Measurements from ENCODE around the gene PRICKLE2.

GRCh38 chr3:64064804-64065203 lies 160.5 kb downstream of the PRICKLE2 start:
- TF ChIP-seq EZH2 (IDR thresholded peaks at IDR 0.05; ENCODE audit: low read length) (no peak), CTCF (optimal IDR thresholded peaks at IDR 0.05 in 1 of 3, IDR thresholded peaks at IDR 0.05 in 1 of 3, conservative IDR thresholded peaks at IDR 0.05 in 1 of 3; ENCODE audit: extremely low read depth in 1 of 3, insufficient read depth in 2 of 3, low read length in 3 of 3) (no peak)
